ENCODE measurements around the gene SLC38A7.

SLC38A7 gene

GRCh38 chr16:58679763-58680162 is 4.8 kb downstream of the SLC38A7 start:
- DNase-seq (ENCODE audit: low read depth in 2 of 2): no peak
- no peak for TF ChIP-seq CTCF (IDR thresholded peaks at IDR 0.05; ENCODE audit: low read depth, low read length)
- no peak overlapping the region for H3K4me3 ChIP-seq (replicated peaks in 1 of 2; ENCODE audit: low read depth in 2 of 2, low read length in 2 of 2)

- peak; percentile 42 to 57 for DNase-seq (ENCODE audit: low read depth in 2 of 2)
These were observed 5.9 kb downstream of the SLC38A7 start for GRCh38 chr16:58678716-58679115.

GRCh38 chr16:58678269-58678668 is 6.3 kb downstream of the SLC38A7 start:
- DNase-seq (ENCODE audit: low read depth in 2 of 2): no peak
- H3K4me3 ChIP-seq (replicated peaks in 1 of 2; ENCODE audit: low read depth in 2 of 2, low read length in 2 of 2): no peak overlapping the region
- TF ChIP-seq CTCF (IDR thresholded peaks at IDR 0.05; ENCODE audit: low read depth, low read length): no peak

More at GRCh38 chr16:58678716-58679115, 5.9 kb downstream of the SLC38A7 start:
- peak; percentile 16 for TF ChIP-seq CTCF (IDR thresholded peaks at IDR 0.05; ENCODE audit: low read depth, low read length)
- H3K4me3 ChIP-seq (replicated peaks in 1 of 2; ENCODE audit: low read depth in 2 of 2, low read length in 2 of 2): no peak overlapping the region

- TF ChIP-seq CTCF (IDR thresholded peaks at IDR 0.05; ENCODE audit: low read depth, low read length): no peak
- H3K4me3 ChIP-seq (replicated peaks in 1 of 2; ENCODE audit: low read depth in 2 of 2, low read length in 2 of 2): no peak overlapping the region
- DNase-seq (ENCODE audit: low read depth in 2 of 2): no peak
These were observed 13.5 kb downstream of the SLC38A7 start for GRCh38 chr16:58670946-58671583.

- no peak for DNase-seq (ENCODE audit: low read depth in 2 of 2)
- H3K4me3 ChIP-seq (replicated peaks in 1 of 2; ENCODE audit: low read depth in 2 of 2, low read length in 2 of 2): no peak overlapping the region
- TF ChIP-seq CTCF (IDR thresholded peaks at IDR 0.05; ENCODE audit: low read depth, low read length): no peak
These were observed 14.4 kb downstream of the SLC38A7 start for GRCh38 chr16:58670177-58670576.

- TF ChIP-seq CTCF (IDR thresholded peaks at IDR 0.05; ENCODE audit: low read depth, low read length): no peak
- DNase-seq (ENCODE audit: low read depth in 2 of 2): no peak
- no peak overlapping the region for H3K4me3 ChIP-seq (replicated peaks in 1 of 2; ENCODE audit: low read depth in 2 of 2, low read length in 2 of 2)
These were observed 19.4 kb downstream of the SLC38A7 start for GRCh38 chr16:58665200-58665599.

Measured in cardiac fibroblast (primary cell).